Muscle layer of duodenum (tissue), 2 donors: ENCODE results near the gene SLC39A9.
"Not testable (repeated sequence)": the region's sequence is repeated elsewhere in the genome, so short reads cannot be mapped to it uniquely, and the experiment has no call there.

Experiments
- H3K27ac ChIP-seq: one replicate; pipeline ENCODE4 v1.7.0; 2013; ENCODE audit warnings: mild to moderate bottlenecking, low read length
- H3K27me3 ChIP-seq: one replicate; pipeline ENCODE4 v1.7.0; 2013; ENCODE audit warnings: low read depth, mild to moderate bottlenecking, control low read depth, low read length
- H3K36me3 ChIP-seq, 2 donors: one replicate each; pipeline ENCODE4 v1.7.0; 2013; ENCODE audit warnings: low read length in 2 of 2, control low read depth in 1 of 2, mild to moderate bottlenecking in 1 of 2; ENCODE audit not compliant: insufficient read depth in 2 of 2, control insufficient read depth in 1 of 2
- H3K4me1 ChIP-seq, 2 donors: one replicate each; pipeline ENCODE4 v1.7.0; 2013; ENCODE audit warnings: low read length in 2 of 2, mild to moderate bottlenecking in 2 of 2, control low read depth in 1 of 2, moderate library complexity in 1 of 2; ENCODE audit not compliant: insufficient read depth in 2 of 2, control insufficient read depth in 1 of 2
- H3K4me3 ChIP-seq, 2 donors: one replicate each; pipeline ENCODE4 v1.7.0; 2013; ENCODE audit warnings: low read length in 2 of 2, low read depth in 1 of 2, mild to moderate bottlenecking in 1 of 2
- H3K9me3 ChIP-seq, 2 donors: one replicate each; pipeline ENCODE4 v1.7.0; 2013; ENCODE audit warnings: low read length in 2 of 2, control low read depth in 1 of 2, mild to moderate bottlenecking in 1 of 2; ENCODE audit not compliant: control insufficient read depth in 1 of 2
- donor health status: healthy.

The SLC39A9 gene

GRCh38 chr14:69459122-69459521, 60.6 kb downstream of the SLC39A9 start:
- no peak overlapping the region for H3K4me3 ChIP-seq
- no peak overlapping the region for H3K27ac ChIP-seq

GRCh38 chr14:69460093-69460701, 61.7 kb downstream of the SLC39A9 start:
- Histone ChIP-seq H3K36me3 (peaks cover 21 to 35% of the 10 kb centered on the region in 2 donors), H3K27me3 (no peaks in the 10 kb centered on the region), H3K27ac (no peak overlapping the region), H3K9me3 (no peaks in the 10 kb centered on the region), H3K4me1 (no peaks in the 10 kb centered on the region), H3K4me3 (no peak overlapping the region)

More at GRCh38 chr14:69459122-69459521, 60.6 kb downstream of the SLC39A9 start:
- Histone ChIP-seq H3K4me1 (no peaks in the 10 kb centered on the region), H3K27me3 (no peaks in the 10 kb centered on the region), H3K9me3 (no peaks in the 10 kb centered on the region), H3K36me3 (peaks cover 27 to 44% of the 10 kb centered on the region in 2 donors)

- H3K4me3 ChIP-seq = no peak overlapping the region
- H3K27ac ChIP-seq = no peak overlapping the region
- H3K9me3 ChIP-seq = no peaks in the 10 kb centered on the region
- H3K4me1 ChIP-seq = no peaks in the 10 kb centered on the region
- H3K36me3 ChIP-seq = peaks cover 3 to 11% of the 10 kb centered on the region in 2 donors
- H3K27me3 ChIP-seq = no peaks in the 10 kb centered on the region
These were observed 65.9 kb downstream of the SLC39A9 start for GRCh38 chr14:69464379-69464778.

GRCh38 chr14:69464829-69465228, 66.3 kb downstream of the SLC39A9 start:
- Histone ChIP-seq H3K4me1 (no peaks in the 10 kb centered on the region), H3K36me3 (peaks cover 3 to 11% of the 10 kb centered on the region in 2 donors), H3K9me3 (no peaks in the 10 kb centered on the region), H3K27ac (no peak overlapping the region), H3K27me3 (no peaks in the 10 kb centered on the region), H3K4me3 (no peak overlapping the region)

GRCh38 chr14:69468949-69469348, 70.5 kb downstream of the SLC39A9 start:
- Histone ChIP-seq H3K36me3 (no peaks in the 10 kb centered on the region), H3K4me3 (no peak overlapping the region), H3K4me1 (no peaks in the 10 kb centered on the region), H3K27me3 (no peaks in the 10 kb centered on the region), H3K27ac (no peak overlapping the region), H3K9me3 (no peaks in the 10 kb centered on the region)

- no peak overlapping the region for H3K27ac ChIP-seq
- H3K4me3 ChIP-seq = no peak overlapping the region
- no peaks in the 10 kb centered on the region for H3K9me3 ChIP-seq
- H3K4me1 ChIP-seq = no peaks in the 10 kb centered on the region
- no peaks in the 10 kb centered on the region for H3K27me3 ChIP-seq
- H3K36me3 ChIP-seq = no peaks in the 10 kb centered on the region
These were observed 72.9 kb downstream of the SLC39A9 start for GRCh38 chr14:69471436-69471835.

- Histone ChIP-seq H3K27ac (no peak overlapping the region), H3K27me3 (no peaks in the 10 kb centered on the region), H3K36me3 (no peaks in the 10 kb centered on the region), H3K9me3 (no peaks in the 10 kb centered on the region), H3K4me1 (no peaks in the 10 kb centered on the region), H3K4me3 (no peak overlapping the region)
These were observed 73.4 kb downstream of the SLC39A9 start for GRCh38 chr14:69471916-69472315.

GRCh38 chr14:69473260-69473659, 74.8 kb downstream of the SLC39A9 start:
- H3K4me3 ChIP-seq = no peak overlapping the region
- H3K4me1 ChIP-seq = no peaks in the 10 kb centered on the region
- no peaks in the 10 kb centered on the region for H3K9me3 ChIP-seq
- no peaks in the 10 kb centered on the region for H3K36me3 ChIP-seq
- H3K27me3 ChIP-seq = no peaks in the 10 kb centered on the region
- H3K27ac ChIP-seq = no peak overlapping the region

- Histone ChIP-seq H3K27ac (no peak overlapping the region), H3K4me3 (no peak overlapping the region), H3K36me3 (no peaks in the 10 kb centered on the region), H3K4me1 (no peaks in the 10 kb centered on the region), H3K27me3 (no peaks in the 10 kb centered on the region), H3K9me3 (no peaks in the 10 kb centered on the region)
These were observed 75.5 kb downstream of the SLC39A9 start for GRCh38 chr14:69473946-69474345.

GRCh38 chr14:69475194-69475818, 76.8 kb downstream of the SLC39A9 start:
- Histone ChIP-seq H3K27ac (no peak overlapping the region), H3K36me3 (no peaks in the 10 kb centered on the region), H3K9me3 (no peaks in the 10 kb centered on the region), H3K4me3 (no peak overlapping the region), H3K27me3 (no peaks in the 10 kb centered on the region), H3K4me1 (no peaks in the 10 kb centered on the region)

GRCh38 chr14:69476824-69477450, 78.4 kb downstream of the SLC39A9 start:
- H3K27me3 ChIP-seq, H3K4me1 ChIP-seq, H3K9me3 ChIP-seq, H3K27ac ChIP-seq, H3K4me3 ChIP-seq, H3K36me3 ChIP-seq: not testable (repeated sequence)
